Astrocyte (in vitro differentiated cells and primary cell): ENCODE data around the gene SEC14L3. TPM values are rescaled to one million over a fixed set of nuclear protein-coding genes. Genes with fewer than 3 reads are reported as not detected.

Experiments used
- DNase-seq: peaks from one replicate; pipeline ENCODE4 v3.0.0-alpha.2; 2010; ENCODE audit warnings: low read depth
- FAIRE-seq: peaks from 2 replicates; lab custom pipeline; 2011; peaks lifted over from hg19 to GRCh38; lab: Jason Lieb, UNC
- H2AFZ ChIP-seq: 2 replicates; pipeline ENCODE4 v1.6.0; 2012; ENCODE audit warnings: low read depth, low read length, inconsistent platforms
- H3K27ac ChIP-seq: 2 replicates; pipeline ENCODE4 v1.5.1; 2011; ENCODE audit warnings: low read depth, low read length, inconsistent platforms
- H3K27me3 ChIP-seq: 2 replicates; pipeline ENCODE4 v1.6.0; 2011; ENCODE audit warnings: low read length, inconsistent platforms; ENCODE audit not compliant: insufficient read depth
- H3K36me3 ChIP-seq: 2 replicates; pipeline ENCODE4 v1.5.1; 2011; ENCODE audit warnings: low read length, inconsistent platforms; ENCODE audit not compliant: insufficient read depth
- H3K4me1 ChIP-seq: 2 replicates; pipeline ENCODE4 v1.5.1; 2011; ENCODE audit warnings: low read length, inconsistent platforms; ENCODE audit not compliant: insufficient read depth
- H3K4me2 ChIP-seq: 2 replicates; pipeline ENCODE4 v1.6.0; 2012; ENCODE audit warnings: low read length, inconsistent platforms
- H3K4me3 ChIP-seq: 2 replicates; pipeline ENCODE4 v1.5.1; 2011; ENCODE audit warnings: low read depth, mild to moderate bottlenecking, low read length, inconsistent platforms; ENCODE audit not compliant: insufficient read depth
- H3K79me2 ChIP-seq: 2 replicates; pipeline ENCODE4 v1.6.0; 2012; ENCODE audit warnings: mild to moderate bottlenecking, low read length, inconsistent platforms; ENCODE audit not compliant: insufficient read depth
- H3K9ac ChIP-seq: 2 replicates; pipeline ENCODE4 v1.6.0; 2012; ENCODE audit warnings: mild to moderate bottlenecking, low read length, inconsistent platforms
- H3K9me3 ChIP-seq: 2 replicates; pipeline ENCODE4 v1.5.1; 2012; ENCODE audit warnings: low read depth, mild to moderate bottlenecking, low read length, inconsistent platforms; ENCODE audit not compliant: insufficient read depth
- H4K20me1 ChIP-seq: 2 replicates; pipeline ENCODE4 v1.6.0; 2012; ENCODE audit warnings: low read length, inconsistent platforms; ENCODE audit not compliant: insufficient read depth
- H3K27ac Mint-ChIP-seq: one replicate; pipeline ENCODE4 v1.8.0; 2021; ENCODE audit warnings: mild to moderate bottlenecking, mixed read lengths; ENCODE audit not compliant: unreplicated experiment
- H3K27me3 Mint-ChIP-seq: one replicate; pipeline ENCODE4 v1.8.0; 2021; ENCODE audit warnings: low read depth, mixed read lengths; ENCODE audit not compliant: unreplicated experiment
- H3K36me3 Mint-ChIP-seq: one replicate; pipeline ENCODE4 v1.8.0; 2021; ENCODE audit warnings: low read depth, mixed read lengths; ENCODE audit not compliant: unreplicated experiment
- H3K4me1 Mint-ChIP-seq: one replicate; pipeline ENCODE4 v1.8.0; 2021; ENCODE audit warnings: low read depth, mixed read lengths; ENCODE audit not compliant: unreplicated experiment
- H3K4me3 Mint-ChIP-seq: one replicate; pipeline ENCODE4 v1.8.0; 2021; ENCODE audit warnings: mild to moderate bottlenecking, moderate library complexity, mixed read lengths; ENCODE audit not compliant: unreplicated experiment
- H3K9me3 Mint-ChIP-seq: one replicate; pipeline ENCODE4 v1.8.0; 2021; ENCODE audit warnings: mild to moderate bottlenecking, mixed read lengths; ENCODE audit not compliant: unreplicated experiment
- CTCF ChIP-seq: IDR thresholded peaks from 2 replicates; pipeline ENCODE4 v1.5.1; 2011; ENCODE audit warnings: low read depth, mild to moderate bottlenecking, inconsistent platforms, low read length, moderate library complexity; ENCODE audit not compliant: insufficient read depth
- EZH2 ChIP-seq: IDR thresholded peaks from 2 replicates; pipeline ENCODE4 v1.6.1; 2012; ENCODE audit warnings: mild to moderate bottlenecking, low read length, inconsistent platforms; ENCODE audit not compliant: insufficient read depth
- total RNA-seq: library from RNA; stranded (reverse); gene quantifications from 2 replicates; pipeline ENCODE4 v1.2.1, GENCODE V29; 2021

The SEC14L3 gene
- total RNA-seq, 1 donor from 2014 or later = not detected

- no peaks in the 10 kb centered on the region for H3K36me3 Mint-ChIP-seq
- no peak overlapping the region for H3K27ac Mint-ChIP-seq
- TF ChIP-seq EZH2 (no peak), CTCF (no peak)
- H3K27me3 ChIP-seq = peaks cover 3% of the 10 kb centered on the region
- H3K9me3 ChIP-seq = no peaks in the 10 kb centered on the region
- H3K27me3 Mint-ChIP-seq = peaks cover 15% of the 10 kb centered on the region
- no peaks in the 10 kb centered on the region for H3K79me2 ChIP-seq
- FAIRE-seq (no peak), DNase-seq (peak; percentile 22)
- no peak overlapping the region for H3K27ac ChIP-seq
- no peak overlapping the region for H3K4me3 ChIP-seq
- no peak overlapping the region for H3K4me2 ChIP-seq
- H3K4me1 ChIP-seq = no peaks in the 10 kb centered on the region
- no peak overlapping the region for H2AFZ ChIP-seq
- H3K4me3 Mint-ChIP-seq = no peak overlapping the region
- no peak overlapping the region for H3K9ac ChIP-seq
- peaks cover 2% of the 10 kb centered on the region for H3K4me1 Mint-ChIP-seq
- H3K9me3 Mint-ChIP-seq = no peaks in the 10 kb centered on the region
- H4K20me1 ChIP-seq = no peaks in the 10 kb centered on the region
- H3K36me3 ChIP-seq = no peaks in the 10 kb centered on the region
Measured at GRCh38 chr22:30483169-30483568, 11.4 kb upstream of the SEC14L3 start.

- no peaks in the 10 kb centered on the region for H3K9me3 ChIP-seq
- no peak overlapping the region for H3K9ac ChIP-seq
- peaks cover 4% of the 10 kb centered on the region for H3K27me3 ChIP-seq
- H3K36me3 ChIP-seq = no peaks in the 10 kb centered on the region
- no peak overlapping the region for H3K4me2 ChIP-seq
- no peak overlapping the region for H2AFZ ChIP-seq
- H3K4me3 Mint-ChIP-seq = no peak overlapping the region
- no peak overlapping the region for H3K27ac Mint-ChIP-seq
- no peaks in the 10 kb centered on the region for H3K79me2 ChIP-seq
- FAIRE-seq (no peak), DNase-seq (peak; percentile 47)
- no peaks in the 10 kb centered on the region for H3K4me1 ChIP-seq
- H3K4me1 Mint-ChIP-seq = peaks cover 2% of the 10 kb centered on the region
- no peaks in the 10 kb centered on the region for H3K9me3 Mint-ChIP-seq
- peaks cover 16% of the 10 kb centered on the region for H3K27me3 Mint-ChIP-seq
- TF ChIP-seq CTCF (no peak), EZH2 (no peak)
- H3K4me3 ChIP-seq = no peak overlapping the region
- no peaks in the 10 kb centered on the region for H3K36me3 Mint-ChIP-seq
- H4K20me1 ChIP-seq = no peaks in the 10 kb centered on the region
- no peak overlapping the region for H3K27ac ChIP-seq
Measured at GRCh38 chr22:30481711-30482110, 9.9 kb upstream of the SEC14L3 start.

DNA sequence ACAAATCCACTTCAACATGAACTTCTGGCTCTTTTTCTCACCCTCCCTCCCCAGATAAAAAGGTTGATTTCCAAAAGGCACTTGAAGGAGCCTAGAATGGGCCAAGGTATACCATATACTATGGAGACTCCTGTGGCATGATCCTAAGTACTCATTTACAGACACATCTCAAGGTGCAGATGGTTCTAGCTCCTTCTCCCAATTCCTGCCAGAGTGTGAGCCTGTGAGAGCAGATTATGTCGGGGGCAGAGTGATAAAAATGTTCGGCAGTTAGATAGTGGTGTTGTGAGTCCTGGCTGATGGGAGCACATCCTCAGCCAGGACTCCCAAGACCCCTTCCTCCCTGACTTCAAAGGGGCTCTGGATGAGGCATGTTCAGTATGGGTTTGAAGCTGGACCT lies 8.2 kb upstream of the SEC14L3 start:
- Mint-ChIP-seq H3K27me3 (peaks cover 21% of the 10 kb centered on the region), H3K36me3 (no peaks in the 10 kb centered on the region), H3K9me3 (no peaks in the 10 kb centered on the region), H3K27ac (no peak overlapping the region), H3K4me3 (no peak overlapping the region), H3K4me1 (peaks cover 2% of the 10 kb centered on the region)
- Histone ChIP-seq H3K79me2 (no peaks in the 10 kb centered on the region), H3K4me2 (no peak overlapping the region), H3K27ac (no peak overlapping the region), H3K4me3 (no peak overlapping the region), H3K4me1 (no peaks in the 10 kb centered on the region), H2AFZ (no peak overlapping the region), H3K36me3 (no peaks in the 10 kb centered on the region), H3K9ac (no peak overlapping the region), H4K20me1 (no peaks in the 10 kb centered on the region), H3K27me3 (peaks cover 7% of the 10 kb centered on the region), H3K9me3 (no peaks in the 10 kb centered on the region)
- DNase-seq (no peak), FAIRE-seq (no peak)
- TF ChIP-seq EZH2 (no peak), CTCF (no peak)
